CD8-positive, alpha-beta memory T cell (primary cell): ENCODE data around the gene PIGQ. TPM values are rescaled to one million over a fixed set of nuclear protein-coding genes. Genes with fewer than 3 reads are reported as not detected.

Source experiments
- CTCF ChIA-PET: fragments of 350-600 bp; sonication (Branson Sonifier 250); formaldehyde crosslinking; loops from one replicate; lab custom pipeline; 2021; ENCODE audit warnings: antibody characterized with exemption; lab: Charles Lee
- POLR2A ChIA-PET: fragments of 350-600 bp; sonication (Branson Sonifier 250); formaldehyde crosslinking; loops from one replicate; lab custom pipeline; 2021; ENCODE audit warnings: antibody characterized with exemption; lab: Charles Lee
- DNase-seq, 5 donors: peaks; one replicate each; pipeline versions ENCODE4 v3.0.0 to v3.0.0-alpha.2; 2020 to 2022; ENCODE audit warnings: mixed read lengths in 1 of 5
- H3K27ac ChIP-seq: one replicate; pipeline ENCODE4 v1.7.0; 2013; ENCODE audit warnings: low read depth, mild to moderate bottlenecking, low read length, moderate library complexity
- H3K27me3 ChIP-seq: 2 replicates; pipeline ENCODE4 v1.7.0; 2013; ENCODE audit warnings: low read length, mild to moderate bottlenecking; ENCODE audit not compliant: insufficient read depth, poor library complexity, severe bottlenecking
- H3K36me3 ChIP-seq: 2 replicates; pipeline ENCODE4 v1.7.0; 2013; ENCODE audit warnings: mild to moderate bottlenecking, low read length, moderate library complexity; ENCODE audit not compliant: insufficient read depth
- H3K4me1 ChIP-seq: 2 replicates; pipeline ENCODE4 v1.7.0; 2013; ENCODE audit warnings: mild to moderate bottlenecking, low read length, moderate library complexity; ENCODE audit not compliant: insufficient read depth
- H3K4me3 ChIP-seq: 2 replicates; pipeline ENCODE4 v1.7.0; 2013; ENCODE audit warnings: mild to moderate bottlenecking, low read length
- H3K9me3 ChIP-seq: 2 replicates; pipeline ENCODE4 v1.7.0; 2013; ENCODE audit warnings: mild to moderate bottlenecking, low read length
- H3K27ac Mint-ChIP-seq, 8 donors: one replicate each; pipeline ENCODE4 v1.8.0; 2020 to 2021; ENCODE audit warnings: mixed read lengths in 8 of 8, mild to moderate bottlenecking in 6 of 8, inconsistent platforms in 3 of 8, moderate library complexity in 3 of 8
- H3K27me3 Mint-ChIP-seq, 2 donors: one replicate each; pipeline ENCODE4 v1.8.0; 2020 to 2021; ENCODE audit warnings: mixed read lengths in 2 of 2, mild to moderate bottlenecking in 1 of 2, moderate library complexity in 1 of 2
- H3K36me3 Mint-ChIP-seq, 3 donors: one replicate each; pipeline ENCODE4 v1.8.0; 2020 to 2021; ENCODE audit warnings: mixed read lengths in 3 of 3, inconsistent platforms in 1 of 3, mild to moderate bottlenecking in 1 of 3
- H3K4me1 Mint-ChIP-seq, 3 donors: one replicate each; pipeline ENCODE4 v1.8.0; 2020 to 2021; ENCODE audit warnings: mixed read lengths in 3 of 3, inconsistent platforms in 1 of 3, mild to moderate bottlenecking in 1 of 3
- H3K4me3 Mint-ChIP-seq, 7 donors: one replicate each; pipeline ENCODE4 v1.8.0; 2020 to 2021; ENCODE audit warnings: mixed read lengths in 7 of 7, mild to moderate bottlenecking in 6 of 7, moderate library complexity in 4 of 7, inconsistent platforms in 2 of 7
- H3K9me3 Mint-ChIP-seq, 5 donors: one replicate each; pipeline ENCODE4 v1.8.0; 2020 to 2022; ENCODE audit warnings: mixed read lengths in 5 of 5, mild to moderate bottlenecking in 3 of 5, moderate library complexity in 2 of 5, inconsistent platforms in 1 of 5
- polyA plus RNA-seq: library from polyadenylated mRNA; unstranded; fragments of 300-500 nt; fragmentation: Illumina TruSeq; gene quantifications from one replicate; pipeline ENCODE4 v1.2.3, GENCODE V29; 2021
- total RNA-seq, 2 experiments: library from RNA; stranded (reverse); gene quantifications; one replicate each; pipeline ENCODE4 v1.2.3, GENCODE V29; 2021

The PIGQ gene
- total and polyA plus RNA-seq, 3 experiments from 2014 or later: 14.0 to 50.1 (median 47.4) TPM

DNA sequence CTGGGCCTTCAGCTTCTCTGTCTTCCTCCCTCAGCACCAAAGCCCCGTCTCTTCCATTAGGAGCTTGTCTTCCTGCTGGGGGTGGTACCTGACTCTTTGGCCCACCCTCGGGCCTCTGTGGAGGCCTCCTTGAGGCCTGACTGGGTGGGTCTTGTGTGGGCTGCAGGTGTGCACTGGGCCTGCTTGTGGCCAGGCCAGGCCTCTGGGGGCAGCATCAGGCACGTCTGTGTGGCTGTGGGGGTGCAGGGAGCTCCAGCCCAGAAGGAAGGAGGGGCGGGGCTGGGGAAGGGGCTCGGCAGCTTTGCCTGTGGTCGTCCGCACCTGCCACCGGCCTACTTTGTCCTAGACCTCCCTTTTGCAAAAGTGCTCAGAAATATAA, 7.0 kb downstream of the PIGQ start:
- H3K9me3 ChIP-seq: no peaks in the 10 kb centered on the region
- Mint-ChIP-seq H3K9me3 (no peaks in the 10 kb centered on the region), H3K27me3 (no peaks in the 10 kb centered on the region), H3K4me3 (no peak overlapping the region), H3K4me1 (peaks cover 2 to 7% (median 3%) of the 10 kb centered on the region in 3 donors), H3K27ac (no peak overlapping the region), H3K36me3 (peaks cover 0 to 9% (median 0%) of the 10 kb centered on the region in 3 donors)
- DNase-seq: no peak
- H3K4me1 ChIP-seq: no peaks in the 10 kb centered on the region
- H3K36me3 ChIP-seq: no peaks in the 10 kb centered on the region
- ChIA-PET CTCF (interaction anchor here (0.7 kb wide), 1 partner anchor 9 kb away, joined by 4 read pairs; no protein-coding TSS in a partner anchor), POLR2A (no interaction called here)
- no peak overlapping the region for H3K27ac ChIP-seq
- H3K4me3 ChIP-seq: no peak overlapping the region
- H3K27me3 ChIP-seq: no peaks in the 10 kb centered on the region

DNA sequence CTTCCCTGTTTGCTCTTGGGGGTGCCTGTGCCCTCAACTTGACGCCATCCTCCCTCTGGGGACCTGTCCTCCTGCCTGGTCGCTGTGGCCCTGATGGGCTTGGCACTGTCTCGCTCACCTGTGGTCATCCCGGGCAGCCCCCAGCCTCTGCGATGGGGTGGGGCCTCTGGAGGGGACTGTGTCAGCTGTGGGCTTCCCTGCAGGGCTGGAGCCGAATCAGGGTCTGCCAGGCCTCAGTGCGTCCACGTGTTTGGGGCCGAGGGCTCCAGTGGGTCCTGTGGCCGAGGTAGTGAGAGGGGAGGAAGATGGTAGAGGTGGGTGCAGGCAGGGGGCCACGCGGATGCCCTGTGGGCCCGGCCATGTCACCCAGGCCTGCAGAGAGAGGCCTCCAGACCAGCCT, 8.0 kb downstream of the PIGQ start:
- ChIA-PET POLR2A (no interaction called here), CTCF (no interaction called here)
- peaks cover 0 to 4% (median 0%) of the 10 kb centered on the region in 3 donors for H3K4me1 Mint-ChIP-seq

GRCh38 chr16:578232-578869, 8.6 kb downstream of the PIGQ start:
- Mint-ChIP-seq H3K4me1 (peaks cover 0 to 4% (median 0%) of the 10 kb centered on the region in 3 donors), H3K27ac (no peak overlapping the region), H3K9me3 (no peaks in the 10 kb centered on the region), H3K27me3 (no peaks in the 10 kb centered on the region), H3K36me3 (peaks cover 0 to 7% (median 0%) of the 10 kb centered on the region in 3 donors), H3K4me3 (no peak overlapping the region)
- no peaks in the 10 kb centered on the region for H3K4me1 ChIP-seq
- H3K4me3 ChIP-seq: no peak overlapping the region
- DNase-seq: no peak
- H3K9me3 ChIP-seq: no peaks in the 10 kb centered on the region
- H3K27me3 ChIP-seq: no peaks in the 10 kb centered on the region
- CTCF ChIA-PET: interaction anchor here (1.0 to 1.1 kb wide), 3 partner anchors 10 to 142 kb away, joined by 3 to 7 read pairs (median 5); no protein-coding TSS in a partner anchor
- no peak overlapping the region for H3K27ac ChIP-seq
- no peaks in the 10 kb centered on the region for H3K36me3 ChIP-seq
- POLR2A ChIA-PET: no interaction called here

More for the DNA sequence above, 8.0 kb downstream of the PIGQ start:
- Histone ChIP-seq H3K27ac (no peak overlapping the region), H3K36me3 (no peaks in the 10 kb centered on the region), H3K4me1 (no peaks in the 10 kb centered on the region), H3K27me3 (no peaks in the 10 kb centered on the region), H3K9me3 (no peaks in the 10 kb centered on the region), H3K4me3 (no peak overlapping the region)
- no peak overlapping the region for H3K27ac Mint-ChIP-seq
- no peak for DNase-seq
- peak overlapping the region in 1 of 7 donors; percentile 45 for H3K4me3 Mint-ChIP-seq
- H3K36me3 Mint-ChIP-seq: peaks cover 0 to 7% (median 0%) of the 10 kb centered on the region in 3 donors
- no peaks in the 10 kb centered on the region for H3K9me3 Mint-ChIP-seq
- no peaks in the 10 kb centered on the region for H3K27me3 Mint-ChIP-seq

DNA sequence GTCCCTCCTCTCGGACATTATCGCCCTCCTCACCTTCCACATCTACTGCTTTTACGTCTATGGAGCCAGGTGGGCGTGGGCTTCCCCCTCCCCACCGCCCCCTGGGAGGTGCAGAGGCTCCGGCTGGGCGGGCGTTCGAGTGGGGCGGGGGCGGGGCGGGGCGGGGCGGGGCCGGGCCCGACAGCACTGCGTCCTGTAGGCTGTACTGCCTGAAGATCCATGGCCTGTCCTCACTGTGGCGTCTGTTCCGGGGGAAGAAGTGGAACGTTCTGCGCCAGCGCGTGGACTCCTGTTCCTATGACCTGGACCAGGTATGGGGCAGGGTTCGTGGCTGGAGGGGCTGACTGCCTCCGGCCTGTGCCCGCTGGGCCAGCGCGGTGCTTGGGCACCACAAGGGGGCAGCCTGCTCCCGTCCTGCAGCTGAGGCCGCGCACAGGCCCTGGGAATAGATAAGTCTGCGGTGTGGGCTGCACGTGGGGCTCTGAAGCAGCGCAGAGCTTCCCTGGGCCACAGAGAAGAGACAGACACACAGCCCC, 9.2 kb downstream of the PIGQ start:
- no peaks in the 10 kb centered on the region for H3K36me3 ChIP-seq
- Mint-ChIP-seq H3K4me3 (peak overlapping the region in 2 of 7 donors; percentile 18 to 39), H3K27ac (no peak overlapping the region), H3K4me1 (peaks cover 0 to 4% (median 0%) of the 10 kb centered on the region in 3 donors), H3K36me3 (peaks cover 0 to 7% (median 0%) of the 10 kb centered on the region in 3 donors), H3K9me3 (no peaks in the 10 kb centered on the region), H3K27me3 (no peaks in the 10 kb centered on the region)
- H3K4me3 ChIP-seq: no peak overlapping the region
- H3K9me3 ChIP-seq: no peaks in the 10 kb centered on the region
- H3K27me3 ChIP-seq: no peaks in the 10 kb centered on the region
- no peaks in the 10 kb centered on the region for H3K4me1 ChIP-seq
- no peak overlapping the region for H3K27ac ChIP-seq
- DNase-seq: peak; percentile 36 to 74 (median 50)
- CTCF ChIA-PET: interaction anchor here (0.7 to 1.1 kb wide), 4 partner anchors 10 to 141 kb away, joined by 3 to 7 read pairs (median 5); no protein-coding TSS in a partner anchor
- POLR2A ChIA-PET: no interaction called here

DNA sequence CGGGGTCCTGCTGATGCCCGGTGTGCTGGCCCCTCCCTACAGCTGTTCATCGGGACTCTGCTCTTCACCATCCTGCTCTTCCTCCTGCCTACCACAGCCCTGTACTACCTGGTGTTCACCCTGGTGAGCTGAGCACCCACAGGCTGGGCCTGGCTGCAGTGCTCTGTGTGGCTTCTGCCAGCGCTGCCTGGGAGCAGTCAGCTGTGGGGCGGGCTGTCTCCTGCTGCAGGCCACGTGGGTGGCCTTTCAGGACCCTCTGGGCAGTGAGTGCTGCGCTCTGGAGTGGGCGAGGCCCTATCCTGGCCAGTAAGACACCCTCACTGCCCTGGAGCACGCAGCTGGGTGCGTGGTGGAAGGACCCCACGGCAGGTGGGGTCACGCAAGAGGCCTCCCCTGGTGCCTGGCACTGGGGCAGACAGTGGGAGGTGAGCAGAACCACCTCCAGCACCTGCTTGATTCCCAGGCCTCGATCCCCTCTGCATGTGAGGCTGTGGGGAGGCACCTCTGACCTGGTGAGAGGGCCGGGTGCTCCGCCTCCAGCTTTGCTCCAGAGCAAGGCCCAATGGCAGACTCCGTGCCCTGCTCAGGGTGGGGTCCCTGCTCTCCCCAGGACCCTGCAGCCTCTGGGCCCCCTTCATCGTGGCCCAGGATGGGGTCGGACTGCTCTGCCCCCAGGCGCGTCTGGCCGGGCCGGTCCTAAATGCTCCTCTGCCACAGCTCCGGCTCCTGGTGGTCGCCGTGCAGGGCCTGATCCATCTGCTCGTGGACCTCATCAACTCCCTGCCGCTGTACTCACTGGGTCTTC, 10.6 kb downstream of the PIGQ start:
- peaks cover 0 to 2% (median 0%) of the 10 kb centered on the region in 3 donors for H3K36me3 Mint-ChIP-seq
- H3K4me1 ChIP-seq: no peaks in the 10 kb centered on the region
- H3K36me3 ChIP-seq: no peaks in the 10 kb centered on the region
- ChIA-PET POLR2A (no interaction called here), CTCF (interaction anchor here (1.1 kb wide), 1 partner anchor 30 kb away, joined by 4 read pairs; no protein-coding TSS in a partner anchor)
- no peaks in the 10 kb centered on the region for H3K9me3 Mint-ChIP-seq
- H3K27me3 Mint-ChIP-seq: no peaks in the 10 kb centered on the region
- no peak overlapping the region for H3K27ac Mint-ChIP-seq
- no peak for DNase-seq
- no peaks in the 10 kb centered on the region for H3K9me3 ChIP-seq
- peaks cover 0 to 4% (median 0%) of the 10 kb centered on the region in 3 donors for H3K4me1 Mint-ChIP-seq
- no peak overlapping the region for H3K27ac ChIP-seq
- H3K4me3 Mint-ChIP-seq: no peak overlapping the region
- H3K27me3 ChIP-seq: no peaks in the 10 kb centered on the region
- no peak overlapping the region for H3K4me3 ChIP-seq

- Histone ChIP-seq H3K9me3 (no peaks in the 10 kb centered on the region), H3K4me1 (no peaks in the 10 kb centered on the region), H3K27me3 (no peaks in the 10 kb centered on the region), H3K27ac (no peak overlapping the region), H3K36me3 (no peaks in the 10 kb centered on the region), H3K4me3 (no peak overlapping the region)
- Mint-ChIP-seq H3K27ac (peak overlapping the region in 1 of 8 donors; percentile 42), H3K27me3 (peaks cover 0 to 2% of the 10 kb centered on the region in 2 donors), H3K36me3 (peaks cover 0 to 2% (median 0%) of the 10 kb centered on the region in 3 donors), H3K9me3 (no peaks in the 10 kb centered on the region), H3K4me3 (no peak overlapping the region), H3K4me1 (peaks cover 0 to 4% (median 0%) of the 10 kb centered on the region in 3 donors)
- CTCF ChIA-PET: interaction anchor here (1.1 to 1.3 kb wide), 2 partner anchors 20 to 29 kb away, joined by 4 read pairs; no protein-coding TSS in a partner anchor
- POLR2A ChIA-PET: no interaction called here
- no peak for DNase-seq
These were observed 11.3 kb downstream of the PIGQ start for GRCh38 chr16:580946-581498.

DNA sequence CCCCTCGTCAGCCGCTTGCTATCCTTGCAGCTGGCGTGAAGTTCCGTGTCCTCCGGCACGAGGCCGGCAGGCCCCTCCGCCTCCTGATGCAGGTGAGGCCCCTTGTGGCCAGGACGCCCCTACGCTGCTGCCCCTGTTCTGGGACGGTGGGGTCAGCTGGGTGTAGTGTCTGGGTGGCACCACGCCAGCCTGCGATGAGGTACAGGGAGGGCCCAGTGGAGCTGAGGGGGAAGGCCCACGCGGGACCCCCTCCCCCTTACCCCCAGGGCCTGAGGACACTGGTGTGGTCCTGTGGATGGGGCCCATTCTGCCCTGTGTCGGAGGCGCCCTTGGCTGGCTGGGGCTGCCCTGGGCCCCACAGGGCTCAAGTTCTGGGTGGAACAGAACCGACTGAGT, 12.4 kb downstream of the PIGQ start:
- Mint-ChIP-seq H3K9me3 (no peaks in the 10 kb centered on the region), H3K27ac (no peak overlapping the region), H3K4me3 (no peak overlapping the region), H3K36me3 (no peaks in the 10 kb centered on the region), H3K27me3 (peaks cover 0 to 2% of the 10 kb centered on the region in 2 donors), H3K4me1 (peaks cover 0 to 4% (median 0%) of the 10 kb centered on the region in 3 donors)
- ChIA-PET CTCF (interaction anchor here (1.3 kb wide), 1 partner anchor 19 kb away, joined by 4 read pairs; no protein-coding TSS in a partner anchor), POLR2A (no interaction called here)
- Histone ChIP-seq H3K27ac (no peak overlapping the region), H3K4me3 (no peak overlapping the region), H3K9me3 (no peaks in the 10 kb centered on the region), H3K27me3 (no peaks in the 10 kb centered on the region), H3K36me3 (no peaks in the 10 kb centered on the region), H3K4me1 (peaks cover 4% of the 10 kb centered on the region)
- no peak for DNase-seq
